ENCODE measurements around the gene ZNF609. TPM values are rescaled to one million over a fixed set of nuclear protein-coding genes. Genes with fewer than 3 reads are reported as not detected.

ZNF609 gene
- polyA plus RNA-seq, 3 donors: 1.3 to 13.2 (median 1.7) TPM

GRCh38 chr15:64731805-64732151 is 271.4 kb downstream of the ZNF609 start:
- Histone ChIP-seq H4K20me1 (ENCODE audit: insufficient read depth, low read length) (no peaks in the 10 kb centered on the region), H3K4me3 (replicated peaks in 1 of 3; ENCODE audit: low read depth in 2 of 3, low read length in 3 of 3) (no peak overlapping the region), H3K27ac (ENCODE audit: low read depth in 1 of 2, low read length in 2 of 2) (no peak overlapping the region), H3K27me3 (ENCODE audit: control insufficient read depth in 2 of 2, insufficient read depth in 2 of 2, low read length in 2 of 2) (no peaks in the 10 kb centered on the region), H3K36me3 (replicated peaks in 1 of 2; ENCODE audit: control insufficient read depth in 1 of 2, insufficient read depth in 2 of 2, low read length in 2 of 2) (no peaks in the 10 kb centered on the region), H3K9me3 (replicated peaks in 1 of 2; ENCODE audit: control insufficient read depth in 1 of 2, insufficient read depth in 1 of 2, low read length in 2 of 2) (no peaks in the 10 kb centered on the region), H3K79me2 (ENCODE audit: insufficient read depth, low read length) (no peaks in the 10 kb centered on the region), H3K4me2 (replicated peaks; ENCODE audit: extremely low read depth, low read length, poor library complexity, severe bottlenecking) (no peak overlapping the region), H3K4me1 (ENCODE audit: control insufficient read depth in 1 of 2, insufficient read depth in 2 of 2, low read length in 2 of 2) (peaks cover 0 to 4% of the 10 kb centered on the region in 2 donors), H2AFZ (ENCODE audit: insufficient read depth, low read depth, low read length, poor library complexity, severe bottlenecking) (no peak overlapping the region), H3K9ac (ENCODE audit: insufficient read depth, low read length, poor library complexity, severe bottlenecking) (no peak overlapping the region)
- Mint-ChIP-seq H3K27me3 (ENCODE audit: low read depth in 3 of 3) (peaks cover 7 to 14% (median 7%) of the 10 kb centered on the region in 3 donors), H3K4me1 (peaks cover 5% of the 10 kb centered on the region), H3K36me3 (no peaks in the 10 kb centered on the region), H3K27ac (no peak overlapping the region), H3K4me3 (no peak overlapping the region), H3K9me3 (no peaks in the 10 kb centered on the region)
- no peak for TF ChIP-seq CTCF (IDR thresholded peaks at IDR 0.05)
- intact Hi-C loops (cut with micrococcal nuclease): loop anchor here (2.0 to 10.0 kb wide), 4 partner anchors 73 to 353 kb away; no protein-coding TSS in a partner anchor
- 72% methylated on average over 5 of the region's 9 CpGs for WGBS (ENCODE audit: insufficient coverage)
- DNase-seq: no peak

- Histone ChIP-seq H3K79me2 (ENCODE audit: insufficient read depth, low read length) (no peaks in the 10 kb centered on the region), H2AFZ (ENCODE audit: insufficient read depth, low read depth, low read length, poor library complexity, severe bottlenecking) (no peak overlapping the region), H3K36me3 (replicated peaks in 1 of 2; ENCODE audit: control insufficient read depth in 1 of 2, insufficient read depth in 2 of 2, low read length in 2 of 2) (no peaks in the 10 kb centered on the region), H3K27me3 (ENCODE audit: control insufficient read depth in 2 of 2, insufficient read depth in 2 of 2, low read length in 2 of 2) (no peaks in the 10 kb centered on the region), H3K4me3 (replicated peaks in 1 of 3; ENCODE audit: low read depth in 2 of 3, low read length in 3 of 3) (no peak overlapping the region), H4K20me1 (ENCODE audit: insufficient read depth, low read length) (no peaks in the 10 kb centered on the region), H3K27ac (ENCODE audit: low read depth in 1 of 2, low read length in 2 of 2) (no peak overlapping the region), H3K9me3 (replicated peaks in 1 of 2; ENCODE audit: control insufficient read depth in 1 of 2, insufficient read depth in 1 of 2, low read length in 2 of 2) (no peaks in the 10 kb centered on the region), H3K4me1 (ENCODE audit: control insufficient read depth in 1 of 2, insufficient read depth in 2 of 2, low read length in 2 of 2) (peaks cover 0 to 4% of the 10 kb centered on the region in 2 donors), H3K4me2 (replicated peaks; ENCODE audit: extremely low read depth, low read length, poor library complexity, severe bottlenecking) (no peak overlapping the region), H3K9ac (ENCODE audit: insufficient read depth, low read length, poor library complexity, severe bottlenecking) (no peak overlapping the region)
- intact Hi-C loops (cut with micrococcal nuclease): loop anchor here (5.0 to 10.0 kb wide), 3 partner anchors 72 to 352 kb away; no protein-coding TSS in a partner anchor
- 92% methylated on average over 1 of the region's 7 CpGs for WGBS (ENCODE audit: insufficient coverage)
- no peak for TF ChIP-seq CTCF (IDR thresholded peaks at IDR 0.05)
- Mint-ChIP-seq H3K4me3 (no peak overlapping the region), H3K9me3 (no peaks in the 10 kb centered on the region), H3K36me3 (no peaks in the 10 kb centered on the region), H3K27ac (peak overlapping the region in 1 of 7 donors; percentile 15), H3K4me1 (peaks cover 5% of the 10 kb centered on the region), H3K27me3 (ENCODE audit: low read depth in 3 of 3) (peaks cover 7 to 14% (median 7%) of the 10 kb centered on the region in 3 donors)
- no peak for DNase-seq
These were observed 271.9 kb downstream of the ZNF609 start for GRCh38 chr15:64732156-64732860.

Small RNA genes lying within 50 kb of the gene (small RNA-seq; reads per million reads assigned to genes)
- gene AC100830.2 (ENCODE audit: insufficient read length, low read depth) (not detected), gene RF00019 (ENCODE audit: insufficient read length, low read depth) (not detected), gene RNU6-549P (ENCODE audit: insufficient read length, low read depth) (not detected)

Other genes with a start within 250 kb of the ZNF609 start
- gene CSNK1G1, start 104.4 kb upstream of the ZNF609 start, polyA plus RNA-seq: 1 to 10 TPM; 4.3 to 8.6 (median 7.7) TPM
- gene PCLAF, start 79.1 kb upstream of the ZNF609 start, polyA plus RNA-seq: not detected
- gene TRIP4, start 72.7 kb upstream of the ZNF609 start, polyA plus RNA-seq: 10 to 100 TPM; 23.0 to 40.1 (median 35.6) TPM

Data from CD14-positive monocyte (primary cell).